Left lung (tissue), 10 donors: ENCODE data around the gene LGR4. TPM values are rescaled to one million over a fixed set of nuclear protein-coding genes. Genes with fewer than 3 reads are reported as not detected.

Experiments
- ATAC-seq: fragments of 200-7000 bp; cut with Tn5 transposase; one replicate; pipeline ENCODE4 v1.9.1; 2020; ENCODE audit warnings: moderate library complexity
- DNase-seq, 4 donors: peaks; one replicate each; pipeline ENCODE4 v3.0.0-alpha.2; 2013 to 2020
- H3K27ac ChIP-seq, 2 donors: fragments of 200-600 bp; sonication (generic) in 1 of 2; one replicate each; pipeline versions ENCODE4 v1.5.0 to v1.8.0; 2020 to 2021
- H3K27me3 ChIP-seq, 2 donors: fragments of 200-600 bp; sonication (generic) in 1 of 2; one replicate each; pipeline versions ENCODE4 v1.5.0 to v1.8.0; 2020 to 2021
- H3K36me3 ChIP-seq, 2 donors: fragments of 200-600 bp; sonication (generic) in 1 of 2; one replicate each; pipeline versions ENCODE4 v1.5.0 to v1.8.0; 2020 to 2021
- H3K4me1 ChIP-seq, 2 donors: fragments of 200-600 bp; one replicate each; pipeline ENCODE4 v1.8.0; 2021
- H3K4me3 ChIP-seq, 2 donors: fragments of 200-600 bp; sonication (generic) in 1 of 2; one replicate each; pipeline versions ENCODE4 v1.5.0 to v1.8.0; 2020 to 2021; ENCODE audit warnings: mild to moderate bottlenecking in 1 of 2
- H3K9me3 ChIP-seq, 2 donors: fragments of 200-600 bp; sonication (generic) in 1 of 2; one replicate each; pipeline versions ENCODE4 v1.5.0 to v1.8.0; 2020 to 2021
- CTCF ChIP-seq, 2 donors: fragments of 200-600 bp; sonication (generic) in 1 of 2; IDR thresholded peaks; one replicate each; pipeline versions ENCODE4 v1.5.0 to v1.8.0; 2021; ENCODE audit warnings: antibody characterized with exemption in 2 of 2
- intact Hi-C, 2 donors: fragments of 100-400 bp; cut with DNase I; formaldehyde crosslinking; loops; one replicate each; pipeline versions ENCODE4 v1.11.2 to v1.14.2; 2022
- polyA plus RNA-seq, 6 donors: library from polyadenylated mRNA; unstranded; fragments of 120-200 nt; gene quantifications; one replicate each; pipeline ENCODE4 v1.2.1, GENCODE V29; 2013; ENCODE audit not compliant: insufficient read length in 6 of 6
- total RNA-seq, 2 donors: library from RNA; stranded (reverse); fragmentation: NEBNext Ultra II Directional; extraction: Animal tissue kit (Norgen Biotek cat#: 25700); gene quantifications; one replicate each; pipeline ENCODE4 v1.2.1, GENCODE V29; 2021
- donor health status: DM: no; HTN: yes; CAD: no.
- donor health status: DM: no; HTN: no; CAD: no.

Gene LGR4
- total and polyA plus RNA-seq, 8 donors, result 4.0 to 23.7 (median 21.7) TPM

GRCh38 chr11:27481992-27482391 lies 9.4 kb upstream of the LGR4 start:
- no peak for TF ChIP-seq CTCF (IDR thresholded peaks at IDR 0.05)
- H3K27me3 ChIP-seq, result no peaks in the 10 kb centered on the region
- H3K9me3 ChIP-seq, result no peaks in the 10 kb centered on the region
- ATAC-seq (no peak), DNase-seq (no peak)
- intact Hi-C loops, result no loop called here
- no peak overlapping the region for H3K4me3 ChIP-seq
- no peaks in the 10 kb centered on the region for H3K36me3 ChIP-seq
- no peaks in the 10 kb centered on the region for H3K4me1 ChIP-seq
- no peak overlapping the region for H3K27ac ChIP-seq

GRCh38 chr11:27477831-27478230 lies 5.2 kb upstream of the LGR4 start:
- no peak for TF ChIP-seq CTCF (IDR thresholded peaks at IDR 0.05)
- no peak for ATAC-seq
- Histone ChIP-seq H3K9me3 (no peaks in the 10 kb centered on the region), H3K4me3 (no peak overlapping the region), H3K36me3 (no peaks in the 10 kb centered on the region), H3K27me3 (peaks cover 0 to 16% of the 10 kb centered on the region in 2 donors), H3K27ac (no peak overlapping the region), H3K4me1 (no peaks in the 10 kb centered on the region)
- intact Hi-C loops, result no loop called here
- DNase-seq, result no peak

- Histone ChIP-seq H3K4me3 (no peak overlapping the region), H3K4me1 (no peaks in the 10 kb centered on the region)
These were observed 4.7 kb upstream of the LGR4 start for GRCh38 chr11:27477243-27477642.

GRCh38 chr11:27475622-27476021 lies 3.0 kb upstream of the LGR4 start:
- peaks cover 5 to 10% of the 10 kb centered on the region in 2 donors for H3K4me1 ChIP-seq
- ATAC-seq (no peak), DNase-seq (no peak)
- H3K4me3 ChIP-seq, result no peak overlapping the region
- H3K36me3 ChIP-seq, result no peaks in the 10 kb centered on the region
- H3K27ac ChIP-seq, result no peak overlapping the region
- H3K27me3 ChIP-seq, result peaks cover 0 to 37% of the 10 kb centered on the region in 2 donors
- intact Hi-C loops, result no loop called here
- no peaks in the 10 kb centered on the region for H3K9me3 ChIP-seq
- no peak for TF ChIP-seq CTCF (IDR thresholded peaks at IDR 0.05)

More at GRCh38 chr11:27477243-27477642, 4.7 kb upstream of the LGR4 start:
- H3K27ac ChIP-seq, result no peak overlapping the region
- TF ChIP-seq CTCF (IDR thresholded peaks at IDR 0.05), result no peak
- peaks cover 0 to 21% of the 10 kb centered on the region in 2 donors for H3K27me3 ChIP-seq
- H3K36me3 ChIP-seq, result no peaks in the 10 kb centered on the region
- DNase-seq, result no peak
- H3K9me3 ChIP-seq, result no peaks in the 10 kb centered on the region
- no peak for ATAC-seq
- intact Hi-C loops, result no loop called here

- no peak for TF ChIP-seq CTCF (IDR thresholded peaks at IDR 0.05)
- Histone ChIP-seq H3K9me3 (no peaks in the 10 kb centered on the region), H3K4me3 (no peak overlapping the region), H3K4me1 (peaks cover 5 to 10% of the 10 kb centered on the region in 2 donors), H3K27ac (no peak overlapping the region), H3K36me3 (no peaks in the 10 kb centered on the region), H3K27me3 (peaks cover 0 to 54% of the 10 kb centered on the region in 2 donors)
- ATAC-seq, result peak; percentile 1
- no peak for DNase-seq
- intact Hi-C loops, result no loop called here
These were observed 422 bp upstream of the LGR4 start for GRCh38 chr11:27473017-27473406.
